Amniotic stem cell (primary cell): ENCODE results near the gene LSM14B.

ENCODE experiments used
- DNase-seq: peaks from one replicate; lab custom pipeline; 2025; lab: John Stamatoyannopoulos, UW

The LSM14B gene

GRCh38 chr20:62132421-62132820 is 10.1 kb downstream of the LSM14B start:
- no peak for DNase-seq

GRCh38 chr20:62133051-62133845 is 11.0 kb downstream of the LSM14B start:
- no peak for DNase-seq

GRCh38 chr20:62133864-62134263 is 11.6 kb downstream of the LSM14B start:
- DNase-seq, result no peak

- DNase-seq, result no peak
Observed at GRCh38 chr20:62134735-62135231, 12.5 kb downstream of the LSM14B start.

GRCh38 chr20:62135573-62136266 is 13.4 kb downstream of the LSM14B start:
- DNase-seq, result no peak

- DNase-seq, result no peak
Observed at GRCh38 chr20:62136283-62137091, 14.2 kb downstream of the LSM14B start.

GRCh38 chr20:62137092-62137384 is 14.8 kb downstream of the LSM14B start:
- no peak for DNase-seq

- DNase-seq, result no peak
Observed at GRCh38 chr20:62137478-62138203, 15.4 kb downstream of the LSM14B start.

- no peak for DNase-seq
Observed at GRCh38 chr20:62138204-62138543, 15.9 kb downstream of the LSM14B start.

GRCh38 chr20:62138912-62139311 is 16.6 kb downstream of the LSM14B start:
- DNase-seq, result no peak

- no peak for DNase-seq
Observed at GRCh38 chr20:62139636-62140035, 17.4 kb downstream of the LSM14B start.

GRCh38 chr20:62141043-62141396 is 18.7 kb downstream of the LSM14B start:
- no peak for DNase-seq

- DNase-seq, result no peak
Observed at GRCh38 chr20:62141397-62142251, 19.3 kb downstream of the LSM14B start.

- no peak for DNase-seq
Observed at GRCh38 chr20:62142252-62143080, 20.2 kb downstream of the LSM14B start.

- peak; percentile 70 for DNase-seq
Observed at GRCh38 chr20:62143081-62143956, 21.0 kb downstream of the LSM14B start, which contains the start of the genes PSMA7 and SS18L1. Gene PSMA7 (minus strand): TSS chr20:62143394. CDS start chr20:62143303, 91 bp downstream. Gene SS18L1 (plus strand): TSS chr20:62143769. CDS start chr20:62143821, 52 bp downstream.

GRCh38 chr20:62143957-62144825 is 21.9 kb downstream of the LSM14B start:
- DNase-seq, result no peak

GRCh38 chr20:62145688-62146018 is 23.4 kb downstream of the LSM14B start:
- no peak for DNase-seq
